Activated CD4-positive, alpha-beta memory T cell treated with anti-CD3 and anti-CD28 coated beads, Interleukin-2, amount 10 ng/mL, durations not matched to agents 7 days and 5 days (primary cell): Measurements from ENCODE around the gene COG7. TPM values are rescaled to one million over a fixed set of nuclear protein-coding genes. Genes with fewer than 3 reads are reported as not detected.
"Not testable (repeated sequence)": the region's sequence is repeated elsewhere in the genome, so short reads cannot be mapped to it uniquely, and the experiment has no call there.

ENCODE experiments used
- CTCF ChIA-PET: fragments of 350-600 bp; sonication (Branson Sonifier 250); formaldehyde crosslinking; loops from one replicate; lab custom pipeline; 2021; ENCODE audit warnings: antibody characterized with exemption, inconsistent platforms; lab: Charles Lee
- POLR2A ChIA-PET: fragments of 350-600 bp; sonication (Branson Sonifier 250); formaldehyde crosslinking; loops from one replicate; lab custom pipeline; 2021; ENCODE audit warnings: antibody characterized with exemption; lab: Charles Lee
- DNase-seq: peaks from one replicate; pipeline ENCODE4 v3.0.0-alpha.2; 2020
- H3K27ac Mint-ChIP-seq: one replicate; pipeline ENCODE4 v1.8.0; 2021; ENCODE audit warnings: mild to moderate bottlenecking, mixed read lengths
- H3K27me3 Mint-ChIP-seq: one replicate; pipeline ENCODE4 v1.8.0; 2021; ENCODE audit warnings: mixed read lengths
- H3K36me3 Mint-ChIP-seq: one replicate; pipeline ENCODE4 v1.8.0; 2021; ENCODE audit warnings: low read depth, mixed read lengths
- H3K4me1 Mint-ChIP-seq: one replicate; pipeline ENCODE4 v1.8.0; 2021; ENCODE audit warnings: mixed read lengths
- H3K4me3 Mint-ChIP-seq: one replicate; pipeline ENCODE4 v1.8.0; 2021; ENCODE audit warnings: mild to moderate bottlenecking, mixed read lengths
- H3K9me3 Mint-ChIP-seq: one replicate; pipeline ENCODE4 v1.8.0; 2021; ENCODE audit warnings: mixed read lengths
- total RNA-seq, 2 experiments: library from RNA; stranded (reverse); gene quantifications; one replicate each; pipeline ENCODE4 v1.2.3, GENCODE V29; 2021

The COG7 gene
- total RNA-seq, 2 experiments from 2014 or later = 18.0 to 19.0 TPM

DNA sequence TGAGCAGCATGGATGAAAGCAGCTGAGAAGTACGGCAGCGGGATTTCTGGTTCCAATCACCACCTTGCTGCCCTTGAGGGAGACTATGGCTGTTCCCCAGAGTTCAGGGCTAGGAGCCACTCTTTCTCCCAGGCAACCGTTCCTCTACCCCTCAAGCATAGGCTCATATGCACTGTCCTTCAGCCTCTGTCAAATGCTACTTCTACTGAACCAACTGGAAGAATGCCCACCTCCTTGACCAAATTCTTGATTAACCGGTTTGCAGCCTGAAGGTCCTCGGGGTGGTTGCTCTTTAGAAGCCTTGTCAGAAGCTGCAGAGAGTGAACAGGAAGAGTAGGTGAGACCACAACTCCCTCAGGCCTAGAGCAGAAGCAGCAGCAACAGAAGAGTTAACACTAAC is 33.5 kb upstream of the COG7 start:
- H3K4me1 Mint-ChIP-seq = peaks cover 10% of the 10 kb centered on the region
- H3K27me3 Mint-ChIP-seq = no peaks in the 10 kb centered on the region
- H3K9me3 Mint-ChIP-seq = no peaks in the 10 kb centered on the region
- POLR2A ChIA-PET = interaction anchor here (1.0 to 1.2 kb wide), 2 partner anchors 11 to 18 kb away, joined by 3 to 4 read pairs; no protein-coding TSS in a partner anchor
- H3K27ac Mint-ChIP-seq = no peak overlapping the region
- DNase-seq = no peak
- CTCF ChIA-PET = interaction anchor here (0.8 kb wide), 1 partner anchor 51 kb away, joined by 4 read pairs; no protein-coding TSS in a partner anchor
- peaks cover 66% of the 10 kb centered on the region for H3K36me3 Mint-ChIP-seq
- H3K4me3 Mint-ChIP-seq = no peak overlapping the region

- H3K27me3 Mint-ChIP-seq = no peaks in the 10 kb centered on the region
- no peak for DNase-seq
- ChIA-PET POLR2A (no interaction called here), CTCF (no interaction called here)
- H3K4me1 Mint-ChIP-seq = peaks cover 10% of the 10 kb centered on the region
- no peaks in the 10 kb centered on the region for H3K9me3 Mint-ChIP-seq
- peaks cover 67% of the 10 kb centered on the region for H3K36me3 Mint-ChIP-seq
- H3K4me3 Mint-ChIP-seq = no peak overlapping the region
- no peak overlapping the region for H3K27ac Mint-ChIP-seq
Measured at GRCh38 chr16:23485841-23486240, 32.9 kb upstream of the COG7 start.

DNA sequence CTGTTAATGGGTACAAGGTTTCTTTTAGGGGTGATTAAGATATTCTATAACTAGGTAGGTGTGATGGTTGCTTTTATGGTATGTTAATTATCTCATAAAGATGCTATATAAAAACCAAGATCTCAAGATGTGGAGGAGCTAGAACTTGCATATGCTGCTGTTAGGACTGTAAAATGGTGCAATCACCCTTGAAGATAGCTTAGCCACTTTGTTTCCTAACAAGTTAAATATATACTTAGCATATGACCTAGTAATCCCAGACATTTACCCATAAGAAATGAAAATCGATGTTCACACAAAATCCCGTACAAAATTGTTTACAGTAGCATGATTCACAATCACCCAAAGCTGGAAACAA is 32.2 kb upstream of the COG7 start:
- Mint-ChIP-seq H3K36me3 (peaks cover 68% of the 10 kb centered on the region), H3K27ac (no peak overlapping the region), H3K4me3 (no peak overlapping the region), H3K9me3 (no peaks in the 10 kb centered on the region), H3K4me1 (peaks cover 10% of the 10 kb centered on the region), H3K27me3 (no peaks in the 10 kb centered on the region)
- no peak for DNase-seq
- ChIA-PET POLR2A (no interaction called here), CTCF (no interaction called here)

- H3K27me3 Mint-ChIP-seq = no peaks in the 10 kb centered on the region
- no peak for DNase-seq
- peaks cover 68% of the 10 kb centered on the region for H3K36me3 Mint-ChIP-seq
- no peak overlapping the region for H3K4me3 Mint-ChIP-seq
- H3K27ac Mint-ChIP-seq = no peak overlapping the region
- peaks cover 10% of the 10 kb centered on the region for H3K4me1 Mint-ChIP-seq
- H3K9me3 Mint-ChIP-seq = no peaks in the 10 kb centered on the region
- POLR2A ChIA-PET = interaction anchor here (1.0 kb wide), 1 partner anchor 20 kb away, joined by 3 read pairs; no protein-coding TSS in a partner anchor
- CTCF ChIA-PET = no interaction called here
Measured at GRCh38 chr16:23484510-23485256, 31.7 kb upstream of the COG7 start.

- POLR2A ChIA-PET = not testable (repeated sequence)
Measured at GRCh38 chr16:23483492-23483891, 30.5 kb upstream of the COG7 start.

DNA sequence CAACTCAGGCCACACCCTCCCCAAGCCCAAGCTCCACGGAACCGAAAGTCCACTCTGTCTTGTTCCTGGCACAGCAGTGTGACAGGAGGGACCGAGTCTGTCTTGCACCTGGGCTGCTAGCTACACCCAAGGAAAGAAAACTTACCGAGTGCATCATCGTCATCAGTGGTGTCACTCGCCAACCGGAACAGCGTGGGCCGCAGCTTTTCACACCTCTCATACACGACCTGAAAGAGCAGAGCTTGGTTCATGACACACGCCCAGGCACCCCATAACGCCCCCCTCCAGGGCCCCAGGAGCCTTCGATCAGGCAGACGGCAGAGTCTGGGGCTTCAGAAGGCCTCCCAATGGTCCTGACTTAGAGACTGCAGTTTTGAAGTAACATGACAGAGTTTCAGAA is 29.8 kb upstream of the COG7 start:
- ChIA-PET CTCF (interaction anchor here (0.6 kb wide), 1 partner anchor 56 kb away, joined by 3 read pairs; no protein-coding TSS in a partner anchor), POLR2A (no interaction called here)
- peak; percentile 45 for DNase-seq
- Mint-ChIP-seq H3K9me3 (no peaks in the 10 kb centered on the region), H3K27me3 (no peaks in the 10 kb centered on the region), H3K27ac (peak overlapping the region; percentile 79), H3K36me3 (peaks cover 76% of the 10 kb centered on the region), H3K4me3 (no peak overlapping the region), H3K4me1 (peaks cover 10% of the 10 kb centered on the region)

More at GRCh38 chr16:23483492-23483891, 30.5 kb upstream of the COG7 start:
- DNase-seq, H3K9me3 Mint-ChIP-seq, CTCF ChIA-PET, H3K4me3 Mint-ChIP-seq, H3K27me3 Mint-ChIP-seq, H3K4me1 Mint-ChIP-seq: not testable (repeated sequence)
- peak overlapping the region; percentile 79 for H3K27ac Mint-ChIP-seq
- peaks cover 73% of the 10 kb centered on the region for H3K36me3 Mint-ChIP-seq

GRCh38 chr16:23480257-23480656 is 27.3 kb upstream of the COG7 start:
- no peak overlapping the region for H3K4me3 Mint-ChIP-seq
- no peaks in the 10 kb centered on the region for H3K9me3 Mint-ChIP-seq
- H3K27me3 Mint-ChIP-seq = no peaks in the 10 kb centered on the region
- DNase-seq = no peak
- H3K4me1 Mint-ChIP-seq = peaks cover 10% of the 10 kb centered on the region
- ChIA-PET CTCF (no interaction called here), POLR2A (no interaction called here)
- H3K36me3 Mint-ChIP-seq = peaks cover 69% of the 10 kb centered on the region
- no peak overlapping the region for H3K27ac Mint-ChIP-seq

GRCh38 chr16:23479138-23479537 is 26.1 kb upstream of the COG7 start:
- Mint-ChIP-seq H3K4me3 (no peak overlapping the region), H3K36me3 (peaks cover 67% of the 10 kb centered on the region), H3K27me3 (no peaks in the 10 kb centered on the region), H3K27ac (no peak overlapping the region), H3K9me3 (no peaks in the 10 kb centered on the region), H3K4me1 (peaks cover 7% of the 10 kb centered on the region)
- POLR2A ChIA-PET = interaction anchor here (1.4 kb wide), 1 partner anchor 25 kb away, joined by 3 read pairs; no protein-coding TSS in a partner anchor
- CTCF ChIA-PET = no interaction called here
- no peak for DNase-seq

DNA sequence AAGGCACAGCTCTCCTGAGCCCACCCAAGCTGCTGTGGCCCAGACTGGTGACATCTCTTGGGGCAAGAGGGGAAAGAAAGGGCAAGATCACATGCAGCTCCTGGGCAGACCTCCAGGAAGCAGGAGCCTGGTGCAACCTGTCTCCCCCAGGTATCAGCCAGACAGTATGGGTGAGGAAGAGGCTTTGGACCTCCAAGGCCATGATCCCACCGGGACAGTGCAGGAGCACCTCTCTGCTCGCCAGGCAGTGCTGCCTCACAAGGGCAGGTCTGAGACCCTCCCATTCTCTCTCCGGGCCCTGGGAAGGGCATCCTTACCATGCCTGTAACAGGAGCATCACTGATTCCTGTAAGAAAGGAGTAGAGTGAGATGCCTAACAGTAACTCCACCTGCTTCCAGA is 25.6 kb upstream of the COG7 start:
- H3K4me3 Mint-ChIP-seq = no peak overlapping the region
- ChIA-PET POLR2A (interaction anchor here (1.4 kb wide), 1 partner anchor 26 kb away, joined by 3 read pairs; no protein-coding TSS in a partner anchor), CTCF (interaction anchor here (1.0 kb wide), 1 partner anchor 11 kb away, joined by 3 read pairs; no protein-coding TSS in a partner anchor)
- no peak for DNase-seq
- H3K27me3 Mint-ChIP-seq = no peaks in the 10 kb centered on the region
- no peak overlapping the region for H3K27ac Mint-ChIP-seq
- peaks cover 72% of the 10 kb centered on the region for H3K36me3 Mint-ChIP-seq
- H3K9me3 Mint-ChIP-seq = no peaks in the 10 kb centered on the region
- H3K4me1 Mint-ChIP-seq = peaks cover 7% of the 10 kb centered on the region

DNA sequence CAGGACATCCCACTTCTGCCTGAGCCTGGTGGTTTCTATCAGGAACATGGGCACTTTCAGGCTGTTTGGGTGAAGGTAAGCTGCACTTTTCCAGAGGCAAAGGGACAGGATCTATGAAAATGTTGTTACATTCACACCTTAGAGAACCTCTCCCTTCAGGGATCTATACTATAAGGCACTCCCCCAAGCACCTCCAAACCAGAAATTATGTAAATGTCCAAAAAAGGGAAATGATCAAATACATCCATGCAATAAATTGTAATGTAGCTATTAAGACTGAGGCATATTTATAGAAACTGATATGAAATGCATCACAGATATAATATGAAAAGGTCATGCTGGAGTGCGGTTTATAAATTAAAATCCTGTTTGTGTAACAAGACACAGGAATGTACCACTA is 23.3 kb upstream of the COG7 start:
- CTCF ChIA-PET = no interaction called here
- no peak overlapping the region for H3K27ac Mint-ChIP-seq
- no peak overlapping the region for H3K4me3 Mint-ChIP-seq
- DNase-seq = no peak
- POLR2A ChIA-PET = interaction anchor here (0.7 kb wide), 1 partner anchor 10 kb away, joined by 3 read pairs; no protein-coding TSS in a partner anchor
- H3K9me3 Mint-ChIP-seq = no peaks in the 10 kb centered on the region
- H3K36me3 Mint-ChIP-seq = peaks cover 55% of the 10 kb centered on the region
- H3K4me1 Mint-ChIP-seq = no peaks in the 10 kb centered on the region
- H3K27me3 Mint-ChIP-seq = no peaks in the 10 kb centered on the region

- ChIA-PET CTCF (no interaction called here), POLR2A (no interaction called here)
- H3K4me3 Mint-ChIP-seq = no peak overlapping the region
- no peak for DNase-seq
- H3K4me1 Mint-ChIP-seq = peaks cover 2% of the 10 kb centered on the region
- no peaks in the 10 kb centered on the region for H3K27me3 Mint-ChIP-seq
- no peaks in the 10 kb centered on the region for H3K9me3 Mint-ChIP-seq
- H3K27ac Mint-ChIP-seq = no peak overlapping the region
- peaks cover 41% of the 10 kb centered on the region for H3K36me3 Mint-ChIP-seq
Measured at GRCh38 chr16:23469814-23470213, 16.8 kb upstream of the COG7 start.

- Mint-ChIP-seq H3K9me3 (no peaks in the 10 kb centered on the region), H3K27ac (no peak overlapping the region), H3K4me3 (no peak overlapping the region), H3K27me3 (no peaks in the 10 kb centered on the region), H3K4me1 (peaks cover 2% of the 10 kb centered on the region), H3K36me3 (peaks cover 32% of the 10 kb centered on the region)
- CTCF ChIA-PET = no interaction called here
- DNase-seq = no peak
- POLR2A ChIA-PET = no interaction called here
Measured at GRCh38 chr16:23466162-23466885, 13.3 kb upstream of the COG7 start.

DNA sequence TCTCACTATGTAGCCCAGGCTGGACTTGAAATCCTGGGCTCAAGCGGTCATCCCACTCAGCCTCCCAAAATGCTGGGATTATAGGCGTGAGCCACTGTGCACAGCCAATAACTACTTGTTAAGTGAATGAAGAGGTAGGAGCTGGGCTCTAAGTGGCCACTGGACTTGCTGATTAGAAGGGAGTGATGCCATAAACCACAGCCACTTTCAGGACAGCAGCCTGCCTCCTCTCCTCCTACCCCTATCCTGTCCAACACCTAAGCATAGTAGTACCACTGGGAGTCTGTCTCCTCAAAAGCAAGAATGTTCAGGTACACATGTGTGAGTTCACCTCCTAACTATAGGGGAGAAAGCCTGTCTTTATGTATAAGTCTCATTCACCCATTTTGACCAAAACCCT is 12.2 kb upstream of the COG7 start:
- no peak for DNase-seq
- no peaks in the 10 kb centered on the region for H3K9me3 Mint-ChIP-seq
- POLR2A ChIA-PET = no interaction called here
- H3K4me3 Mint-ChIP-seq = no peak overlapping the region
- peaks cover 1% of the 10 kb centered on the region for H3K4me1 Mint-ChIP-seq
- peaks cover 31% of the 10 kb centered on the region for H3K36me3 Mint-ChIP-seq
- H3K27me3 Mint-ChIP-seq = no peaks in the 10 kb centered on the region
- H3K27ac Mint-ChIP-seq = no peak overlapping the region
- CTCF ChIA-PET = interaction anchor here (1.3 kb wide), 1 partner anchor 29 kb away, joined by 4 read pairs; no protein-coding TSS in a partner anchor
